OCI-LY3 (cell line): Measurements from ENCODE around the gene CTNND1.

Experiments
- H2AFZ ChIP-seq: fragments of 200-600, 300-600 bp; shearing (Covaris generic); 2 replicates; pipeline ENCODE4 v1.6.0; 2014; ENCODE audit warnings: antibody characterized with exemption, low read depth, low read length
- H3K27ac ChIP-seq: fragments of 200-600, 300-600 bp; sonication (generic); 2 replicates; pipeline ENCODE4 v1.5.1; 2014; ENCODE audit warnings: mild to moderate bottlenecking, low read length, moderate library complexity, mixed read lengths
- H3K27me3 ChIP-seq: fragments of 200-600, 300-600 bp; sonication (generic); 2 replicates; pipeline ENCODE4 v1.6.1; 2014; ENCODE audit warnings: low read depth, low read length, mixed read lengths
- H3K36me3 ChIP-seq: fragments of 200-600, 300-600 bp; sonication (generic); replicated peaks from 2 replicates; pipeline ENCODE3; 2014; ENCODE audit warnings: low read depth, low read length, mixed read lengths
- H3K4me1 ChIP-seq: fragments of 300-600, 200-600 bp; sonication (generic); 2 replicates; pipeline ENCODE4 v1.6.1; 2014; ENCODE audit warnings: low read length, mixed read lengths
- H3K4me2 ChIP-seq: fragments of 200-600, 300-600 bp; sonication (generic); 2 replicates; pipeline ENCODE4 v1.6.1; 2014; ENCODE audit warnings: low read length, mixed read lengths
- H3K4me3 ChIP-seq: fragments of 300-600, 200-600 bp; sonication (generic); 2 replicates; pipeline ENCODE4 v1.5.1; 2014; ENCODE audit warnings: antibody characterized with exemption, mild to moderate bottlenecking, low read length, moderate library complexity
- H3K79me2 ChIP-seq: fragments of 300-600, 200-600 bp; shearing (Covaris generic); 2 replicates; pipeline ENCODE4 v1.6.1; 2014; ENCODE audit warnings: mild to moderate bottlenecking, low read length, mixed read lengths
- H3K9ac ChIP-seq: fragments of 300-600, 200-600 bp; shearing (Covaris generic); 2 replicates; pipeline ENCODE4 v1.6.0; 2014; ENCODE audit warnings: mild to moderate bottlenecking, low read length, moderate library complexity
- H3K9me3 ChIP-seq: fragments of 200-600, 300-600 bp; shearing (Covaris generic); 2 replicates; pipeline ENCODE4 v1.6.1; 2014; ENCODE audit warnings: low read length, mixed read lengths; ENCODE audit not compliant: insufficient read depth
- H4K20me1 ChIP-seq: fragments of 200-600, 300-600 bp; sonication (generic); 2 replicates; pipeline ENCODE4 v1.6.1; 2016; ENCODE audit warnings: low read length, mixed read lengths; ENCODE audit not compliant: insufficient read depth
- EZH2phosphoT487 ChIP-seq: fragments of 200-600 bp; shearing (Covaris generic); IDR thresholded peaks from 2 replicates; pipeline ENCODE4 v1.6.1; 2018; ENCODE audit warnings: antibody characterized with exemption, mixed run types, low read depth
- TF ChIP-seq, protein P1 (sequence below): fragments of 200-600, 300-600 bp; sonication (generic); IDR thresholded peaks from 2 replicates; pipeline ENCODE4 v1.5.1; 2014; ENCODE audit warnings: antibody characterized with exemption, low read length, low read depth

Gene CTNND1

DNA sequence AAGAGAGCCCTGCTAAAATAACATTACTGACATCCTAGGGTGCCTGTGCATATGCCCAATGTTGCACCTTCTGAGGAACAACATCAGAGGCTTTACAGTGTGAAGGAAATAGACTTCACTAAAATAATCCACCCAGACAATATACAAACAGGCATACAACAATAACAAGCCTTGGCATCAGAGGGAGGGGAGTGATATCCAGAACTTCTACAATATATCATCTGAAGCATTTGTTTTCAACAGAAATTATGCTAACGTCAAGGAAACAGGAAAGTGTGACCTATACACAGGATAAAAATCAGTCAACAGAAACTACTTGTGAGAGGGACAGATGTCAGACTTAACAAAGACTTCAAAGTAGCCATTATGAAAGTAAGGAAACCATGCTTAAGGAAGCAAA lies 81.3 kb downstream of the CTNND1 start:
- Histone ChIP-seq H3K36me3 (no peaks in the 10 kb centered on the region), H3K27me3 (peaks cover 26% of the 10 kb centered on the region), H3K4me1 (no peaks in the 10 kb centered on the region), H3K4me3 (no peak overlapping the region), H3K27ac (no peak overlapping the region), H2AFZ (no peak overlapping the region), H3K9ac (no peak overlapping the region), H3K4me2 (no peak overlapping the region), H4K20me1 (no peaks in the 10 kb centered on the region), H3K9me3 (no peaks in the 10 kb centered on the region), H3K79me2 (no peaks in the 10 kb centered on the region)
- TF ChIP-seq EZH2phosphoT487, result no peak
- TF ChIP-seq, protein P1, sequence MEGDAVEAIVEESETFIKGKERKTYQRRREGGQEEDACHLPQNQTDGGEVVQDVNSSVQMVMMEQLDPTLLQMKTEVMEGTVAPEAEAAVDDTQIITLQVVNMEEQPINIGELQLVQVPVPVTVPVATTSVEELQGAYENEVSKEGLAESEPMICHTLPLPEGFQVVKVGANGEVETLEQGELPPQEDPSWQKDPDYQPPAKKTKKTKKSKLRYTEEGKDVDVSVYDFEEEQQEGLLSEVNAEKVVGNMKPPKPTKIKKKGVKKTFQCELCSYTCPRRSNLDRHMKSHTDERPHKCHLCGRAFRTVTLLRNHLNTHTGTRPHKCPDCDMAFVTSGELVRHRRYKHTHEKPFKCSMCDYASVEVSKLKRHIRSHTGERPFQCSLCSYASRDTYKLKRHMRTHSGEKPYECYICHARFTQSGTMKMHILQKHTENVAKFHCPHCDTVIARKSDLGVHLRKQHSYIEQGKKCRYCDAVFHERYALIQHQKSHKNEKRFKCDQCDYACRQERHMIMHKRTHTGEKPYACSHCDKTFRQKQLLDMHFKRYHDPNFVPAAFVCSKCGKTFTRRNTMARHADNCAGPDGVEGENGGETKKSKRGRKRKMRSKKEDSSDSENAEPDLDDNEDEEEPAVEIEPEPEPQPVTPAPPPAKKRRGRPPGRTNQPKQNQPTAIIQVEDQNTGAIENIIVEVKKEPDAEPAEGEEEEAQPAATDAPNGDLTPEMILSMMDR, result no peak

DNA sequence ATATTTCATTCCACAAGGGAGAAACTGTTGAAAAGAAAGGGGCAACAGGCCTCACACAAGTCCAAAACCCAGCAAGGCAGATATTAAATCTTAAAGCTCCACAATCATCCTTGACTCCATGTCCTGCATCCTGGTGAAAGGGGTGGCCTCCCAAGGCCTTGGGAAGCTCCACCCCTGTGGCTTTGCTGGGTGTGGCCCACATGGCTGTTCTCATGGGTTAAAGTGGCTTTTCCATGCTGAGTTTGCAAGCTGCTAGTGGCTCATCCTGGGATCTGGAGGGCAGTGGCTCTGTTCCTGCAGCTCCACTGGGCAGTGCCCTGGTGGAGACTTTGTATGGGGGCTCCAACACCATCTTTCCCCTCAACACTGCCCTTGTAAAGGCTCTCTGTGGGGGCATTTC lies 106.4 kb downstream of the CTNND1 start:
- Histone ChIP-seq H2AFZ (no peak overlapping the region), H3K27me3 (peaks cover 11% of the 10 kb centered on the region), H3K9me3 (no peaks in the 10 kb centered on the region), H4K20me1 (no peaks in the 10 kb centered on the region), H3K27ac (no peak overlapping the region), H3K36me3 (no peaks in the 10 kb centered on the region), H3K4me2 (no peak overlapping the region), H3K79me2 (no peaks in the 10 kb centered on the region), H3K4me1 (no peaks in the 10 kb centered on the region), H3K9ac (no peak overlapping the region), H3K4me3 (no peak overlapping the region)
- no peak for TF ChIP-seq EZH2phosphoT487
- TF ChIP-seq, protein P1, result no peak

DNA sequence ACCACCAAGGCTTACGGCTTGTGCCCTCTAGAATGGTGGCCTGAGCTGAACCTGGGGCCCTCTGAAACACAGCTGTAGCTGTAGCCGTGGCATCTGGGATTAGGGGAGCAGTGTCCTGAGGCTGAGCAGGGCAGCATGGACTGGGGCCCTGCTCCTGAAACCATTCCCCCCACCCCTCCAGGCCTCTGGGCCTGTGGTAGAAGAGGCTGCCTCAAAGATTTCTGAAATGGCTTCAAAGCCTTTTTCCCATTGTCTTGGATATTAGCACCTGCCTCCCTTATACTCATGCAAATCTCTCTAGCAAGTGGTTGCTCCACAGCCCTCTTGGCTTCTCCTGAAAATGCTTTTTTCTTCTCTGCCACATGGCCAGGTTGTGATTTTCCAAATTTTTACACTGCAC lies 106.9 kb downstream of the CTNND1 start:
- Histone ChIP-seq H3K4me2 (no peak overlapping the region), H2AFZ (no peak overlapping the region), H3K9me3 (no peaks in the 10 kb centered on the region), H3K27me3 (peaks cover 14% of the 10 kb centered on the region), H3K79me2 (no peaks in the 10 kb centered on the region), H3K27ac (no peak overlapping the region), H3K4me1 (no peaks in the 10 kb centered on the region), H4K20me1 (no peaks in the 10 kb centered on the region), H3K9ac (no peak overlapping the region), H3K4me3 (no peak overlapping the region), H3K36me3 (no peaks in the 10 kb centered on the region)
- TF ChIP-seq, protein P1, result no peak
- TF ChIP-seq EZH2phosphoT487, result no peak
